ENCODE data around the gene PELO. TPM values are rescaled to one million over a fixed set of nuclear protein-coding genes. Genes with fewer than 3 reads are reported as not detected.

PELO gene
- total RNA-seq, 1 donor from 2014 or later: 11.8 TPM

GRCh38 chr5:52751137-52751536 lies 36.6 kb upstream of the PELO start:
- no peaks in the 10 kb centered on the region for H3K4me1 ChIP-seq
- no peak overlapping the region for H3K27ac ChIP-seq
- no peaks in the 10 kb centered on the region for H3K9me3 ChIP-seq
- H3K27me3 ChIP-seq: no peaks in the 10 kb centered on the region
- H3K36me3 ChIP-seq: no peaks in the 10 kb centered on the region
- TF ChIP-seq CTCF (IDR thresholded peaks at IDR 0.05) (no peak), POLR2AphosphoS5 (IDR thresholded peaks at IDR 0.05; ENCODE audit: insufficient read depth in 1 of 2, low read depth in 1 of 2) (no peak), POLR2A (IDR thresholded peaks at IDR 0.05) (no peak)
- intact Hi-C loops (cut with DNase I): no loop called here
- H3K4me3 ChIP-seq: no peak overlapping the region
- DNase-seq (ENCODE audit: extremely low spot score in 2 of 2): no peak

GRCh38 chr5:52754051-52754450 lies 33.7 kb upstream of the PELO start:
- no peak for DNase-seq (ENCODE audit: extremely low spot score in 2 of 2)
- TF ChIP-seq POLR2A (IDR thresholded peaks at IDR 0.05) (no peak), CTCF (IDR thresholded peaks at IDR 0.05) (no peak), POLR2AphosphoS5 (IDR thresholded peaks at IDR 0.05; ENCODE audit: insufficient read depth in 1 of 2, low read depth in 1 of 2) (no peak)
- intact Hi-C loops (cut with DNase I): no loop called here
- no peaks in the 10 kb centered on the region for H3K36me3 ChIP-seq
- no peaks in the 10 kb centered on the region for H3K9me3 ChIP-seq
- H3K27me3 ChIP-seq: no peaks in the 10 kb centered on the region
- no peaks in the 10 kb centered on the region for H3K4me1 ChIP-seq
- no peak overlapping the region for H3K4me3 ChIP-seq
- no peak overlapping the region for H3K27ac ChIP-seq

GRCh38 chr5:52757527-52757926 lies 30.2 kb upstream of the PELO start:
- Histone ChIP-seq H3K9me3 (no peaks in the 10 kb centered on the region), H3K27me3 (no peaks in the 10 kb centered on the region), H3K4me1 (no peaks in the 10 kb centered on the region), H3K27ac (no peak overlapping the region), H3K36me3 (no peaks in the 10 kb centered on the region), H3K4me3 (no peak overlapping the region)
- intact Hi-C loops (cut with DNase I): no loop called here
- TF ChIP-seq POLR2A (IDR thresholded peaks at IDR 0.05) (no peak), CTCF (IDR thresholded peaks at IDR 0.05) (no peak), POLR2AphosphoS5 (IDR thresholded peaks at IDR 0.05; ENCODE audit: insufficient read depth in 1 of 2, low read depth in 1 of 2) (no peak)
- DNase-seq (ENCODE audit: extremely low spot score in 2 of 2): no peak

- TF ChIP-seq CTCF (IDR thresholded peaks at IDR 0.05): no peak
- TF ChIP-seq POLR2AphosphoS5 (IDR thresholded peaks at IDR 0.05; ENCODE audit: insufficient read depth in 1 of 2, low read depth in 1 of 2): no peak
- no peak for TF ChIP-seq POLR2A (IDR thresholded peaks at IDR 0.05)
- intact Hi-C loops (cut with DNase I): no loop called here
- no peaks in the 10 kb centered on the region for H3K4me1 ChIP-seq
- H3K27me3 ChIP-seq: no peaks in the 10 kb centered on the region
- no peak overlapping the region for H3K27ac ChIP-seq
- no peak overlapping the region for H3K4me3 ChIP-seq
- H3K9me3 ChIP-seq: no peaks in the 10 kb centered on the region
- DNase-seq (ENCODE audit: extremely low spot score in 2 of 2): no peak
- no peaks in the 10 kb centered on the region for H3K36me3 ChIP-seq
These were observed 29.7 kb upstream of the PELO start for GRCh38 chr5:52758014-52758413.

- no peak overlapping the region for H3K27ac ChIP-seq
- intact Hi-C loops (cut with DNase I): no loop called here
- TF ChIP-seq POLR2AphosphoS5 (IDR thresholded peaks at IDR 0.05; ENCODE audit: insufficient read depth in 1 of 2, low read depth in 1 of 2) (no peak), POLR2A (IDR thresholded peaks at IDR 0.05) (no peak), CTCF (IDR thresholded peaks at IDR 0.05) (no peak)
- DNase-seq (ENCODE audit: extremely low spot score in 2 of 2): no peak
- H3K4me1 ChIP-seq: no peaks in the 10 kb centered on the region
- H3K36me3 ChIP-seq: no peaks in the 10 kb centered on the region
- H3K27me3 ChIP-seq: no peaks in the 10 kb centered on the region
- no peak overlapping the region for H3K4me3 ChIP-seq
- H3K9me3 ChIP-seq: no peaks in the 10 kb centered on the region
These were observed 28.4 kb upstream of the PELO start for GRCh38 chr5:52759331-52759730.
